ENCODE measurements around the gene INHBB. TPM values are rescaled to one million over a fixed set of nuclear protein-coding genes. Genes with fewer than 3 reads are reported as not detected.
"Not testable (repeated sequence)": the region's sequence is repeated elsewhere in the genome, so short reads cannot be mapped to it uniquely, and the experiment has no call there.

INHBB gene
- total RNA-seq, 1 donor from 2014 or later, result not detected

DNA sequence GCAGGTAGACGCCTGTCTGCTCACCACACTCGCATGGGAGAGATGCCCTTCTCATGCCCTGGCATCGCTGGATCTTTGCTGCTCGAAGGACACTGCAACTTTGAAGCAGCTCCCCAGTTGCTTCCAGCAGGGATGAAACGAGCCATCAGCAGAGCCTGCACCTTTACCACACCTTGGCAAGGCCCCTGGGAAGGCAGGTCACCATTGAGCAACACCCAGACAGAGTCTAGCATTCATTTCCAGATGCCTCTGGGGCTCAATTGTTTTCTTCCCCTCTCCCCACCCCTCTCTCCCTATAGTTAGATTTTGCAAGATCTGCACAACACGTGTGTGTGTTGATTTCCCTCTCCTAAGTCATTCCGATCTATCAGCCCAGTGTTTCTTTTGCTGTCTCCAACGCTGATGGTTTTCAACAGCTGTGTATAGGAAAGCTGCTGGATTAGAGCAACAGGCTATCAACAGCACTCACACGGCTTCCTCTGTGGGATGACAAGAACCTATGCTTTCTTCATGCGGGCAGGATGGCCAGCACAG is 25.6 kb upstream of the INHBB start:
- no peak overlapping the region for H3K4me3 Mint-ChIP-seq
- TF ChIP-seq, protein P1, sequence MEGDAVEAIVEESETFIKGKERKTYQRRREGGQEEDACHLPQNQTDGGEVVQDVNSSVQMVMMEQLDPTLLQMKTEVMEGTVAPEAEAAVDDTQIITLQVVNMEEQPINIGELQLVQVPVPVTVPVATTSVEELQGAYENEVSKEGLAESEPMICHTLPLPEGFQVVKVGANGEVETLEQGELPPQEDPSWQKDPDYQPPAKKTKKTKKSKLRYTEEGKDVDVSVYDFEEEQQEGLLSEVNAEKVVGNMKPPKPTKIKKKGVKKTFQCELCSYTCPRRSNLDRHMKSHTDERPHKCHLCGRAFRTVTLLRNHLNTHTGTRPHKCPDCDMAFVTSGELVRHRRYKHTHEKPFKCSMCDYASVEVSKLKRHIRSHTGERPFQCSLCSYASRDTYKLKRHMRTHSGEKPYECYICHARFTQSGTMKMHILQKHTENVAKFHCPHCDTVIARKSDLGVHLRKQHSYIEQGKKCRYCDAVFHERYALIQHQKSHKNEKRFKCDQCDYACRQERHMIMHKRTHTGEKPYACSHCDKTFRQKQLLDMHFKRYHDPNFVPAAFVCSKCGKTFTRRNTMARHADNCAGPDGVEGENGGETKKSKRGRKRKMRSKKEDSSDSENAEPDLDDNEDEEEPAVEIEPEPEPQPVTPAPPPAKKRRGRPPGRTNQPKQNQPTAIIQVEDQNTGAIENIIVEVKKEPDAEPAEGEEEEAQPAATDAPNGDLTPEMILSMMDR (IDR thresholded peaks at IDR 0.05; ENCODE audit: unreplicated experiment), result no peak
- peaks cover 10% of the 10 kb centered on the region for H3K4me1 Mint-ChIP-seq
- H3K9me3 Mint-ChIP-seq, result no peaks in the 10 kb centered on the region
- H3K36me3 Mint-ChIP-seq, result no peaks in the 10 kb centered on the region
- peaks cover 18% of the 10 kb centered on the region for H3K27me3 Mint-ChIP-seq (ENCODE audit: low read depth)
- no peak overlapping the region for H3K27ac Mint-ChIP-seq
- DNase-seq (ENCODE audit: low spot score in 2 of 2, unreplicated experiment in 2 of 2), result no peak

DNA sequence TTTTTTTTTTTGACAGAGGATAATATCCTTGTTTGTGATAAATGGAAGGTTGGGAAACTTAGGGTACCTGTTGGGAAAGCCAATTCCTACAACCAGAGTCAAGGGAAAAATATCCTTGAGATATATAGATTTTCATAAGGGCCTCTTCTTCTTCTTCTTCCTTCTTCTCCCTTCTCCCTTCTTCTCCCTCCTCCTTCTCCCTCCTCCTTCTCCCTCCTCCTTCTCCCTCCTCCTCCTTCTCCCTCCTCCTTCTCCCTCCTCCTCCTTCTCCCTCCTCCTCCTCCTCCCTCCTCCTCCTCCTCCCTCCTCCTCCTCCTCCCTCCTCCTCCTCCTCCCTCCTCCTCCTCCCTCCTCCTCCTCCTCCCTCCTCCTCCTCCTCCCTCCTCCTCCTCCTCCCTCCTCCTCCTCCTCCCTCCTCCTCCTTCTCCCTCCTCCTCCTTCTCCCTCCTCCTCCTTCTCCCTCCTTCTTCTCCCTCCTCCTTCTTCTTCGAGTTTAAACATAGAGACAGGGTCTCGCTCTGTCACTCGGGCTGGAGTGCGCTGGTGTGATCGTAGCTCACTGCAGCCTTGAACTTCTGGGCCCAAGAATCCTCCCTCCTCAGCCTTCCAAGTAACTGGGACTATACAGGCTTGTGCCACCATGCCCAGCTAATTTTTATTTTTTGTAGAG is 24.9 kb upstream of the INHBB start:
- Mint-ChIP-seq H3K4me1 (peaks cover 10% of the 10 kb centered on the region), H3K27me3 (ENCODE audit: low read depth) (peaks cover 17% of the 10 kb centered on the region)
- not testable (repeated sequence) for H3K9me3 Mint-ChIP-seq; DNase-seq (ENCODE audit: low spot score in 2 of 2, unreplicated experiment in 2 of 2); H3K4me3 Mint-ChIP-seq; H3K36me3 Mint-ChIP-seq; H3K27ac Mint-ChIP-seq

DNA sequence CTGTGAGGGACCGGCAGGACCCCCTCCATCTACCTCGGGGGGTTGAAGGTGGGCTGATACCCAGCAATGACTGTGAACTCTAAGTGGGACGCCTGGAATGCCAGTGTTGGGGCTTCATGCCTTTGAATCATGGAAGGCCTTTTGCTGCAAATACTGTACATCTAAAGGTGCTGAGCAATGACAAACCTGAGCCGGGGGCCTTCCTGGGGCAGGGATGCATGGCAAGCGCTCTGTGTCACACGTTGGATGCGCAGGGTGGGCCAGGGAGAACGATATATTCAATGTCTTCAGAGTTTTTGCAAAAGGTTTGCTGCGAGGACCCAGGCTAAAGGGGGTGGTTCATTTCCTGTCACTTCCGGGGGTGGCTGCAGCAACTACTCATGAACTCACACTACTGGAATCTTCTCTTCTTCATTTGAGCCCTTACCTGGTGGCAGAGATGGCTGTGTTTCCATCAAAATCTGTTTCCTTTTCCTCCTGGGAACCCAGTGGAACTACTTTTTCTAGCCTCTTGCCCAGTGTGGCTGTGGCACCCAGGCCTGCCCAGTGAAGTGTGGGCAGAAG is 24.1 kb upstream of the INHBB start:
- peaks cover 10% of the 10 kb centered on the region for H3K4me1 Mint-ChIP-seq
- TF ChIP-seq, protein P1 (IDR thresholded peaks at IDR 0.05; ENCODE audit: unreplicated experiment), result no peak
- H3K36me3 Mint-ChIP-seq, result no peaks in the 10 kb centered on the region
- no peak for DNase-seq (ENCODE audit: low spot score in 2 of 2, unreplicated experiment in 2 of 2)
- H3K27me3 Mint-ChIP-seq (ENCODE audit: low read depth), result peaks cover 13% of the 10 kb centered on the region
- no peaks in the 10 kb centered on the region for H3K9me3 Mint-ChIP-seq
- no peak overlapping the region for H3K4me3 Mint-ChIP-seq
- no peak overlapping the region for H3K27ac Mint-ChIP-seq

DNA sequence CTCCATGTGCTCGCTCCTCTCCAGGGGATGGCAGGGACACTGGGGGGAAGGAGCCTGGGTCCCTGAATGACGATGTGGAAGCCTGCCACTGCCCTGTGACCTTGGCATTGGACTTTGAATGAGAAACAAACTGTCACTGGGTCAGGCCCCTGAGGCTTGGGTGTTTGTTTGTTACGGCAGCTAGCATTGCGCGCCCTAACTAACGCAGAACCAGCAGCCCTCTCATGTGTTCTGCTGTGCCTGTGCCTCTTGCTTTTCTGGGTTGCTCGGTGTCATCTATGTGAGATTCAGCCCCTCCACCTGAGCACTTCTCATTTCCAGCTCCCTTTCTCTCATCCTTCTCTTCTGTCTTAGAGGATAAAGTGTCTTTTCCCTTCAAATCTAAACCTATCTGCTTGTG is 23.6 kb upstream of the INHBB start:
- no peak for DNase-seq (ENCODE audit: low spot score in 2 of 2, unreplicated experiment in 2 of 2)
- Mint-ChIP-seq H3K27me3 (ENCODE audit: low read depth) (peaks cover 18% of the 10 kb centered on the region), H3K4me1 (peaks cover 10% of the 10 kb centered on the region), H3K9me3 (no peaks in the 10 kb centered on the region), H3K27ac (no peak overlapping the region), H3K4me3 (no peak overlapping the region), H3K36me3 (no peaks in the 10 kb centered on the region)
- TF ChIP-seq, protein P1 (IDR thresholded peaks at IDR 0.05; ENCODE audit: unreplicated experiment), result no peak

DNA sequence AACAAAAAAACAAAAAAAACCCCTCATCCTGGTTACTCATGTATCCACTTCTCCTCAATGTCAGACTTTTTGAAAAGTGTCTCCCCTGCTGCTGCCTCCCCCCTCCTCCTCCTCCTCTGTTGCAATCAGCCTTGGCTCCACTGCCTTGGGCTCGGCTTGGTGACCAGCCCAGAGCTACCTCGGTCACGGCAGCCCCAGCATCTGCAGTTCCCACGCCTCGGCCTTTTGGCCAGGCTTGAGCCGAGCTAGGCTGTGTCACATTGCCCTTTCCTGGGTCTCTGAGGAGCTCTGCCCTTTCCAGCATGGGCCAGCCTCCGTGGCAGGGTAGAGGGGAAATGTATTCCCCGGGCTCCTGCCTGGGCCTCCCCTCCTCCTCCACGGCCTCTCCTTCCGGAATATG is 22.7 kb upstream of the INHBB start:
- TF ChIP-seq, protein P1 (IDR thresholded peaks at IDR 0.05; ENCODE audit: unreplicated experiment), result no peak
- H3K4me3 Mint-ChIP-seq, result no peak overlapping the region
- H3K9me3 Mint-ChIP-seq, result no peaks in the 10 kb centered on the region
- no peak for DNase-seq (ENCODE audit: low spot score in 2 of 2, unreplicated experiment in 2 of 2)
- peaks cover 10% of the 10 kb centered on the region for H3K4me1 Mint-ChIP-seq
- no peaks in the 10 kb centered on the region for H3K36me3 Mint-ChIP-seq
- H3K27ac Mint-ChIP-seq, result no peak overlapping the region
- peaks cover 24% of the 10 kb centered on the region for H3K27me3 Mint-ChIP-seq (ENCODE audit: low read depth)

DNA sequence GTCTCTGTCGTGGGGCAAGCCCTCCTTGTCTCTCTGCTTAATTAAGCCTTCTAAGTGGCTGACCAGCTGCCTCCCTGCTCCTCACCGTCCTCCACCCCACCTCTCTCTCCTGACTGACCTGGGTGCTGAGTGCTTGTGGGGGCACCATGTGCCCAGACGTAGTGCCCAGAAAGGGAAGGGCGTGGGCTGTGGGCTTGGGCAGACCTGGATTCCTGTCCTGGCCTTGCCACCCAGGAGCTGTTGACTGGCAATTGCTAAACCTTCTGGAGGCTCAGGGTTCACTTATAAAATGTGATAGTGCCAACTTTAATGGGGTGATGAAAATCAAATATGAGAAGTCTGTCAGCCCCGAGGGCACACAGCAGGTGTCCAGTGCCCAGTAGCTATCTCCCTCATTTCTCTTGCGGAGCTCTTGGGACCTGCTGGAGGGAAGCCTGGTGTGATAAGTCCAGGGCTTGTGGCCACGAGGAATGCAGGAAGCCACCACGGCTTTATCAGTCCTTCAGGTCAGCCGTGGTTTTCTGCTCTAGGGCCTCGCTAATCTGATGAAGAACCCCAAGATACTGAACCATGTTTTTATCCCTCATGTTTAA is 22.0 kb upstream of the INHBB start:
- peaks cover 8% of the 10 kb centered on the region for H3K4me1 Mint-ChIP-seq

More for the DNA sequence above, 22.0 kb upstream of the INHBB start:
- no peak for DNase-seq (ENCODE audit: low spot score in 2 of 2, unreplicated experiment in 2 of 2)
- no peaks in the 10 kb centered on the region for H3K36me3 Mint-ChIP-seq
- no peaks in the 10 kb centered on the region for H3K9me3 Mint-ChIP-seq
- H3K27ac Mint-ChIP-seq, result no peak overlapping the region
- TF ChIP-seq, protein P1 (IDR thresholded peaks at IDR 0.05; ENCODE audit: unreplicated experiment), result no peak
- peaks cover 25% of the 10 kb centered on the region for H3K27me3 Mint-ChIP-seq (ENCODE audit: low read depth)
- no peak overlapping the region for H3K4me3 Mint-ChIP-seq
